ENCODE data around the gene HEYL.

The HEYL gene

GRCh38 chr1:39650431-39650830 lies 11.0 kb upstream of the HEYL start:
- TF ChIP-seq CTCF (IDR thresholded peaks at IDR 0.05; ENCODE audit: low read depth, low read length, poor library complexity, severe bottlenecking) (no peak), EZH2phosphoT487 (IDR thresholded peaks at IDR 0.05; ENCODE audit: borderline replicate concordance, low read length) (no peak)
- peaks cover 23% of the 10 kb centered on the region for H3K27me3 ChIP-seq (ENCODE audit: control insufficient read depth, low read length)
- no peak overlapping the region for H3K27ac ChIP-seq (ENCODE audit: low read depth, low read length)
- peaks cover 13% of the 10 kb centered on the region for H3K4me1 ChIP-seq (ENCODE audit: control insufficient read depth, low read length)
- no peak overlapping the region for H3K4me2 ChIP-seq (ENCODE audit: low read length)
- H3K79me2 ChIP-seq (ENCODE audit: control insufficient read depth, low read length): no peaks in the 10 kb centered on the region
- H3F3A ChIP-seq (ENCODE audit: control insufficient read depth, insufficient read depth): no peaks in the 10 kb centered on the region
- no peaks in the 10 kb centered on the region for H4K20me1 ChIP-seq (ENCODE audit: control insufficient read depth, insufficient read depth, low read depth, low read length)
- H3K9me2 ChIP-seq (replicated peaks; ENCODE audit: control insufficient read depth, low read length): no peaks in the 10 kb centered on the region
- no peaks in the 10 kb centered on the region for H3K9me3 ChIP-seq (ENCODE audit: control insufficient read depth, insufficient read depth, low read length)
- H3K36me3 ChIP-seq (ENCODE audit: control insufficient read depth, low read length): no peaks in the 10 kb centered on the region
- H3K4me3 ChIP-seq (ENCODE audit: low read length): no peak overlapping the region

GRCh38 chr1:39649636-39650185 lies 10.3 kb upstream of the HEYL start:
- no peaks in the 10 kb centered on the region for H3K36me3 ChIP-seq (ENCODE audit: control insufficient read depth, low read length)
- H3K4me1 ChIP-seq (ENCODE audit: control insufficient read depth, low read length): peaks cover 13% of the 10 kb centered on the region
- no peaks in the 10 kb centered on the region for H3K9me3 ChIP-seq (ENCODE audit: control insufficient read depth, insufficient read depth, low read length)
- peaks cover 21% of the 10 kb centered on the region for H3K27me3 ChIP-seq (ENCODE audit: control insufficient read depth, low read length)
- no peak overlapping the region for H3K4me3 ChIP-seq (ENCODE audit: low read length)
- H4K20me1 ChIP-seq (ENCODE audit: control insufficient read depth, insufficient read depth, low read depth, low read length): no peaks in the 10 kb centered on the region
- no peak overlapping the region for H3K27ac ChIP-seq (ENCODE audit: low read depth, low read length)
- H3K4me2 ChIP-seq (ENCODE audit: low read length): no peak overlapping the region
- no peaks in the 10 kb centered on the region for H3F3A ChIP-seq (ENCODE audit: control insufficient read depth, insufficient read depth)
- TF ChIP-seq EZH2phosphoT487 (IDR thresholded peaks at IDR 0.05; ENCODE audit: borderline replicate concordance, low read length): no peak
- no peak for TF ChIP-seq CTCF (IDR thresholded peaks at IDR 0.05; ENCODE audit: low read depth, low read length, poor library complexity, severe bottlenecking)
- H3K9me2 ChIP-seq (replicated peaks; ENCODE audit: control insufficient read depth, low read length): no peaks in the 10 kb centered on the region
- H3K79me2 ChIP-seq (ENCODE audit: control insufficient read depth, low read length): no peaks in the 10 kb centered on the region

GRCh38 chr1:39648496-39648895 lies 9.1 kb upstream of the HEYL start:
- H3K4me2 ChIP-seq (ENCODE audit: low read length): no peak overlapping the region

More at GRCh38 chr1:39648496-39648895, 9.1 kb upstream of the HEYL start:
- Histone ChIP-seq H3K4me3 (ENCODE audit: low read length) (no peak overlapping the region), H3K27me3 (ENCODE audit: control insufficient read depth, low read length) (peaks cover 11% of the 10 kb centered on the region), H3K4me1 (ENCODE audit: control insufficient read depth, low read length) (peaks cover 13% of the 10 kb centered on the region), H3F3A (ENCODE audit: control insufficient read depth, insufficient read depth) (no peaks in the 10 kb centered on the region), H3K79me2 (ENCODE audit: control insufficient read depth, low read length) (no peaks in the 10 kb centered on the region), H3K9me2 (replicated peaks; ENCODE audit: control insufficient read depth, low read length) (no peaks in the 10 kb centered on the region), H4K20me1 (ENCODE audit: control insufficient read depth, insufficient read depth, low read depth, low read length) (no peaks in the 10 kb centered on the region), H3K27ac (ENCODE audit: low read depth, low read length) (no peak overlapping the region), H3K36me3 (ENCODE audit: control insufficient read depth, low read length) (no peaks in the 10 kb centered on the region), H3K9me3 (ENCODE audit: control insufficient read depth, insufficient read depth, low read length) (no peaks in the 10 kb centered on the region)
- no peak for TF ChIP-seq CTCF (IDR thresholded peaks at IDR 0.05; ENCODE audit: low read depth, low read length, poor library complexity, severe bottlenecking)
- TF ChIP-seq EZH2phosphoT487 (IDR thresholded peaks at IDR 0.05; ENCODE audit: borderline replicate concordance, low read length): no peak
